K562 (cell line): ENCODE data around the gene CROCC2. TPM values are rescaled to one million over a fixed set of nuclear protein-coding genes. Genes with fewer than 3 reads are reported as not detected.

Experiments used
- ATAC-seq: fragments of 200-7000 bp; cut with Tn5 transposase; 3 replicates; pipeline ENCODE4 v1.9.1; 2020; ENCODE audit warnings: moderate library complexity
- BruUV-seq: library from RNA; stranded (reverse); fragments of 400-500 nt; replicated peaks from 2 replicates; lab custom pipeline; 2021; lab: Mats Ljungman, UMichigan
- CTCF ChIA-PET: fragments of 300-600 bp; formaldehyde crosslinking; extraction: SDS; loops from one replicate; lab custom pipeline; 2021; ENCODE audit warnings: low intra/inter-chr PET ratio; lab: Yijun Ruan, JAX
- POLR2A ChIA-PET: fragments of 300-600, 350-650 bp; sonication (Branson Sonifier 250); formaldehyde crosslinking; extraction: SDS; loops from one replicate; lab custom pipeline; 2021; ENCODE audit warnings: antibody characterized with exemption, inconsistent platforms; lab: Yijun Ruan, JAX
- DNase-seq, 4 experiments: peaks; one replicate each; pipeline versions ENCODE4 v3.0.0 to v3.0.0-alpha.2; 2011 to 2018; ENCODE audit warnings: low spot score in 3 of 4, mixed read lengths in 3 of 4; ENCODE audit errors: extremely low read depth in 1 of 4
- FAIRE-seq: peaks from 2 replicates; lab custom pipeline; 2011; peaks lifted over from hg19 to GRCh38; lab: Jason Lieb, UNC
- H2AFZ ChIP-seq: 2 replicates; pipeline ENCODE4 v1.6.0; 2011; ENCODE audit warnings: low read depth, low read length, control low read depth, inconsistent platforms
- H3K27ac ChIP-seq: fragments of 200-600 bp; 3 replicates; pipeline ENCODE4 v1.8.0; 2011; ENCODE audit warnings: low read depth, mild to moderate bottlenecking, control low read depth, inconsistent platforms, low read length, moderate library complexity, mixed read lengths; ENCODE audit errors: extremely low read depth
- H3K27me3 ChIP-seq, 2 experiments: fragments of 300-600 bp in 1 of 2; 2 replicates in 1 of 2; 3 replicates in 1 of 2; pipeline versions ENCODE4 v1.6.0 to v1.8.0; 2011; ENCODE audit warnings: inconsistent platforms in 2 of 2, low read length in 2 of 2, mild to moderate bottlenecking in 1 of 2, mixed read lengths in 1 of 2, moderate library complexity in 1 of 2; ENCODE audit not compliant: control insufficient read depth in 2 of 2, insufficient read depth in 2 of 2
- H3K36me3 ChIP-seq: fragments of 300-600 bp; 3 replicates; pipeline ENCODE4 v1.8.0; 2011; ENCODE audit warnings: mild to moderate bottlenecking, low read length, inconsistent platforms; ENCODE audit not compliant: control insufficient read depth, insufficient read depth
- H3K4me1 ChIP-seq, 2 experiments: fragments of 200-600 bp in 1 of 2; replicated peaks in 1 of 2; 2 replicates in 1 of 2; 3 replicates in 1 of 2; pipeline versions ENCODE4 v1.5.1 to v1.8.0; 2011; ENCODE audit warnings: inconsistent platforms in 2 of 2, low read length in 2 of 2, mild to moderate bottlenecking in 1 of 2, mixed read lengths in 1 of 2, moderate library complexity in 1 of 2; ENCODE audit not compliant: control insufficient read depth in 2 of 2, insufficient read depth in 2 of 2
- H3K4me2 ChIP-seq: 2 replicates; pipeline ENCODE4 v1.6.1; 2011; ENCODE audit warnings: low read length, control low read depth, inconsistent platforms, mixed read lengths; ENCODE audit not compliant: insufficient read depth
- H3K4me3 ChIP-seq: fragments of 200-600 bp; sonication (generic), shearing (Covaris generic); 2 replicates; pipeline ENCODE4 v1.5.1; 2016; ENCODE audit warnings: control low read depth, inconsistent platforms
- H3K79me2 ChIP-seq: fragments of 200-600 bp; 3 replicates; pipeline ENCODE4 v1.8.0; 2011; ENCODE audit warnings: low read length, inconsistent platforms; ENCODE audit not compliant: control insufficient read depth, insufficient read depth
- H3K9ac ChIP-seq, 2 experiments: 2 replicates each; pipeline versions ENCODE4 v1.6.0 to v1.6.1; 2011; ENCODE audit warnings: low read depth in 2 of 2, low read length in 2 of 2, control low read depth in 1 of 2, inconsistent platforms in 1 of 2, mild to moderate bottlenecking in 1 of 2, mixed read lengths in 1 of 2; ENCODE audit not compliant: insufficient read depth in 1 of 2
- H3K9me1 ChIP-seq: one replicate; pipeline ENCODE4 v1.6.0; 2011; ENCODE audit warnings: inconsistent platforms, mild to moderate bottlenecking, low read length, moderate library complexity; ENCODE audit not compliant: control insufficient read depth, insufficient read depth
- H3K9me3 ChIP-seq: replicated peaks from 2 replicates; pipeline ENCODE4 v1.5.1; 2011; ENCODE audit warnings: low read depth, low read length, inconsistent platforms; ENCODE audit not compliant: control insufficient read depth, insufficient read depth
- H4K20me1 ChIP-seq: replicated peaks from 2 replicates; pipeline ENCODE4 v1.6.1; 2011; ENCODE audit warnings: low read length, inconsistent platforms, mixed read lengths; ENCODE audit not compliant: control insufficient read depth, insufficient read depth
- KLF1 ChIP-seq: fragments of 450-650 bp; IDR thresholded peaks from 2 replicates; pipeline ENCODE4 v1.6.1; 2016; ENCODE audit warnings: missing genetic modification characterization, missing compliant biosample characterization
- MGA ChIP-seq: fragments of 450-650 bp; IDR thresholded peaks from 2 replicates; pipeline ENCODE4 v1.6.1; 2016; ENCODE audit warnings: mild to moderate bottlenecking, moderate library complexity
- NR2C2 ChIP-seq, 2 experiments: fragments of 200-800 bp in 1 of 2; sonication (Bioruptor generic) in 1 of 2; sonication (generic) in 1 of 2; formaldehyde crosslinking in 1 of 2; IDR thresholded peaks; 2 replicates each; pipeline versions ENCODE4 v1.6.1 to v1.8.0; 2016 to 2022; ENCODE audit warnings: mild to moderate bottlenecking in 1 of 2, missing compliant biosample characterization in 1 of 2, missing genetic modification characterization in 1 of 2, missing genetic modification reagents in 1 of 2
- POLR2AphosphoS5 ChIP-seq: IDR thresholded peaks from 2 replicates; pipeline ENCODE4 v1.6.1; 2011; ENCODE audit warnings: mild to moderate bottlenecking, low read depth, low read length, moderate library complexity; ENCODE audit not compliant: control insufficient read depth, insufficient read depth
- RBM22 ChIP-seq: fragments of 200-400 bp; formaldehyde crosslinking; IDR thresholded peaks from 2 replicates; pipeline ENCODE4 v1.6.1; 2018; ENCODE audit warnings: low read length, low read depth; ENCODE audit not compliant: poor library complexity, severe bottlenecking
- SRSF9 ChIP-seq: fragments of 200-400 bp; formaldehyde crosslinking; IDR thresholded peaks from 2 replicates; pipeline ENCODE4 v1.6.1; 2017; ENCODE audit warnings: low read depth, low read length, borderline replicate concordance
- ZNF444 ChIP-seq: fragments of 250-450 bp; sonication (Bioruptor Pico); IDR thresholded peaks from 2 replicates; pipeline ENCODE4 v1.4.0; 2020; ENCODE audit warnings: mild to moderate bottlenecking, moderate library complexity
- WGBS: fragments of 100-300 bp; shearing (Covaris generic); methylation state at CpG from one replicate; pipeline ENCODE4 v1.1.6; 2016; ENCODE audit warnings: low coverage, mixed read lengths; ENCODE audit not compliant: insufficient coverage; ENCODE audit errors: missing lambda C conversion rate; 5-methylcytosine and 5-hydroxymethylcytosine counted together
- in situ Hi-C: fragments of 300-500 bp; cut with MboI; formaldehyde crosslinking; loops from 4 replicates; pipeline ENCODE4 v1.15.0; 2018; ENCODE audit warnings: inconsistent platforms, mixed read lengths
- intact Hi-C: fragments of 100-400 bp; cut with micrococcal nuclease; formaldehyde crosslinking; loops from 2 replicates; pipeline ENCODE4 v1.14.2; 2022
- polyA plus RNA-seq, 8 experiments: library from polyadenylated mRNA; depleted of rRNA in 4 of 8; stranded (reverse) in 5 of 8; unstranded in 3 of 8; fragments of >200 nt; fragmentation: Nextera tagmentation in 2 of 8; fragmentation: Illumina TruSeq in 1 of 8; extraction: Ambion mirVana in 2 of 8; extraction: Trizol in 1 of 8; gene quantifications; 2 replicates each; pipeline versions ENCODE4 v1.2.1 to v1.2.3, GENCODE V29; 2011 to 2014; ENCODE audit warnings: inconsistent platforms in 1 of 8, missing spikeins in 1 of 8
- total RNA-seq, 7 experiments: library from RNA; depleted of rRNA in 6 of 7; stranded (reverse); fragments of >200 nt in 6 of 7; fragmentation: Illumina TruSeq in 2 of 7; extraction: Trizol in 2 of 7; gene quantifications; 2 replicates each; pipeline versions ENCODE4 v1.2.1 to v1.2.3, GENCODE V29; 2011 to 2021; ENCODE audit warnings: low replicate concordance in 1 of 7
- TF ChIP-seq, protein P1 (sequence below): fragments of 250-450 bp; sonication (Bioruptor Pico); IDR thresholded peaks from 2 replicates; pipeline ENCODE4 v1.6.1; 2021; ENCODE audit warnings: mild to moderate bottlenecking

The CROCC2 gene
- total and polyA plus RNA-seq, 9 of the 15 experiments (the other 6 are each of a cell fraction or from before 2014, with no cell fraction given) = not detected

DNA sequence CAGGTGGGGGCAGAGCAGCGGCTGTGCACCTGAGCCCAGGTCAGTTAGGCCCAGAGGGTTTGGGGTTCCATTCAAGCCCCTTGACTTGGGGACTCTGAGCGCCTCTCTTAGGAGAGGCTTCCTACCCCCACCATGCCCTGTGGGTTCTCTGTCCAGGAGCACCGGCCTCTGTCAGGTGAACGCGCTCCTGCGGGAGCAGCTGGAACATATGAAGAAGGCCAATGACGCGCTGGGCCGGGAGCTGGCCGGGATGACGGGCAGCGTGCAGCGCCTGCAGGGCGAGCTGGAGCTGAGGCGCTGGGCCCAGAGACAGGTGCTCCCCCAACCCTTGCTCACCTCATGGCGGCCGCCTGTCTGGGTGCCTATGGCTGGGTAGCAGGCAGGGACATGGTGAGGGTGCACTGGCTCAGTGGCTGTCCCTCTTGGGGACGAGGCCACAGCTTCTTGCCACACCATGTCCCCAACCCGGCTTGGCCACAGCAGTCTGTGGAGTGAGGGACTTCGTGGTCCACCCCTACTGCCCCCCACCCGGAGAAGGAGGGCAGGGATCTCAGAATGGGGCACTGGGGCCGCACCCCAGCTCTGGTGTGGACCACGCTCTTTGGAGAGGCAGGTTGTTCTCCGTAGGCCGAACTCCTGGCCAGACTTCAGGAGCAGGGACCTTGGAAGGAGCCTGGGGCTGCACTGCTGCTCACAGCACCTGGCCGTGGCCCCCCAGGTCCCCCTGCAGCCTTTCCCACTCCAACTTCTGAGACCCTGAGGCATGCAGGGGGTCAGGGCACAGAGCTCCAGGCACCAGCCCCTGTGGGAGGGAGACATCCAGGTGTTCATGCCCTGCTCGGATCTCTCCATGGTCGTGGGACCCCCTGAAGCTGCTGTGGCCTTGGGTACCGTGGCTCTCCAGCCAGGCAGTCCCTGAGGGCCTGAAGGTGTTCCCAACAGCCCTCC is 19.7 kb downstream of the CROCC2 start:
- peaks cover 0 to 36% of the 10 kb centered on the region in 2 experiments; a peak in 3 of 5 replicates for H3K27me3 ChIP-seq
- BruUV-seq = no TSS peak
- no peaks in the 10 kb centered on the region for H3K79me2 ChIP-seq
- DNase-seq (no peak), ATAC-seq (no peak), FAIRE-seq (no peak)
- no peaks in the 10 kb centered on the region for H3K36me3 ChIP-seq
- no peak overlapping the region for H3K4me3 ChIP-seq
- peaks cover 0 to 11% of the 10 kb centered on the region in 2 experiments; a peak in 2 of 5 replicates for H3K4me1 ChIP-seq
- POLR2A ChIA-PET = no interaction called here
- 29% methylated on average over 16 of the region's 29 CpGs for WGBS
- no peak overlapping the region for H3K9ac ChIP-seq
- H4K20me1 ChIP-seq = no peaks in the 10 kb centered on the region
- H2AFZ ChIP-seq = no peak overlapping the region
- H3K9me1 ChIP-seq = no peaks in the 10 kb centered on the region
- H3K4me2 ChIP-seq = no peak overlapping the region
- CTCF ChIA-PET = no interaction called here
- in situ Hi-C loops = no loop called here
- no peaks in the 10 kb centered on the region for H3K9me3 ChIP-seq
- intact Hi-C loops = no loop called here
- H3K27ac ChIP-seq = no peak overlapping the region
- TF ChIP-seq MGA (no peak), SRSF9 (no peak), ZNF444 (CRISPR knock-in tag) (no peak), NR2C2 (CRISPR knock-in tag; IDR thresholded peaks at IDR 0.05) (no peak), NR2C2 (tag; IDR thresholded peaks at IDR 0.05) (no peak), KLF1 (no peak), RBM22 (no peak), POLR2AphosphoS5 (no peak)
- TF ChIP-seq, protein P1, sequence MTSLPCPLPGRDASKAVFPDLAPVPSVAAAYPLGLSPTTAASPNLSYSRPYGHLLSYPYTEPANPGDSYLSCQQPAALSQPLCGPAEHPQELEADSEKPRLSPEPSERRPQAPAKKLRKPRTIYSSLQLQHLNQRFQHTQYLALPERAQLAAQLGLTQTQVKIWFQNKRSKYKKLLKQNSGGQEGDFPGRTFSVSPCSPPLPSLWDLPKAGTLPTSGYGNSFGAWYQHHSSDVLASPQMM (CRISPR knock-in tag) = no peak
